HG03378 (cell line): ENCODE data around the gene ARHGAP42.

ENCODE experiments used
- ATAC-seq: cut with Tn5 transposase; IDR thresholded peaks from one replicate; pipeline ENCODE4 v1.9.1; 2021; ENCODE audit warnings: mild to moderate bottlenecking, moderate library complexity; ENCODE audit not compliant: unreplicated experiment

The ARHGAP42 gene

GRCh38 chr11:100757646-100758045 lies 70.6 kb downstream of the ARHGAP42 start:
- no peak for ATAC-seq

DNA sequence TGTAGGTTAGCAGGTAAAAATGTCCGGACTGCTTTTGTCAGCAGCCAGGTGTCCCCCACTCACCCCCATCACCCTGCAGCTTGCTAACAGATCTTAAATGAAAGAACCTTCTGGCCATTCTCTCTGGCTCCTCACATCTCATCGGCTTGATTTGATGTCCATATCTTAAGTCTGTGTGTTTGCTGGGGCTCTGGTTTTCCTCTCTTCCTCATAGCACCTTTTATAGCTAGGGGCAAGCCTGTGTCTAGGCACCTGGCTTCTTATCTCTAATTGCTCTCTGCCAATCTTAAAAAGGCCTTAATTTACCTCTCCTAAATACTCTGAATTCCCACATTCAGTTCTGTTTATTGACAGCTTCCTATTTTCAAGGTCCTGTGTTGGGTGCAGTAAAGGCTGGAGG lies 72.0 kb downstream of the ARHGAP42 start:
- ATAC-seq, result no peak

GRCh38 chr11:100759856-100760255 lies 72.8 kb downstream of the ARHGAP42 start:
- no peak for ATAC-seq

DNA sequence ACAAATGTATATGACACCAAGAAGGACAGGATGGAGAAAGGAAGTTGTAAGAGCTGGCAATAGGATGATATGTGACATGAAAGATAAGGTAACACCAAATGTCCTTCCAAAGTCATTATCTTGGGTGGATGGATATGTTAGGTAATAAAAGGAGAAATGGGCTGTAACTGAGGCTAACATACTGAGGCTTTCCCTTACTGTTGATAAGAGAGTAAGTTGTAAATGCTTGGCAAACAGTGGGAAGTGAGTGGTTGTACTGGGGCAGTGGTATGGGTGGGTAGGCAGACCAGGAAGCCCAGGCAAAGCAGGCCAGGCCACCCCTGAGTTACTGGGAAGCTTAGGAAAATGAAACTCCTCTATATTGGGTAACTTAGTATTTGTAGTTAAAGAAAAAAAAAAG lies 73.7 kb downstream of the ARHGAP42 start:
- no peak for ATAC-seq

GRCh38 chr11:100761841-100762240 lies 74.8 kb downstream of the ARHGAP42 start:
- no peak for ATAC-seq

GRCh38 chr11:100766764-100767163 lies 79.7 kb downstream of the ARHGAP42 start:
- no peak for ATAC-seq

- no peak for ATAC-seq
These were observed 82.1 kb downstream of the ARHGAP42 start for GRCh38 chr11:100769165-100769564.

GRCh38 chr11:100769617-100770016 lies 82.5 kb downstream of the ARHGAP42 start:
- no peak for ATAC-seq

- no peak for ATAC-seq
These were observed 87.0 kb downstream of the ARHGAP42 start for GRCh38 chr11:100774132-100774531.

DNA sequence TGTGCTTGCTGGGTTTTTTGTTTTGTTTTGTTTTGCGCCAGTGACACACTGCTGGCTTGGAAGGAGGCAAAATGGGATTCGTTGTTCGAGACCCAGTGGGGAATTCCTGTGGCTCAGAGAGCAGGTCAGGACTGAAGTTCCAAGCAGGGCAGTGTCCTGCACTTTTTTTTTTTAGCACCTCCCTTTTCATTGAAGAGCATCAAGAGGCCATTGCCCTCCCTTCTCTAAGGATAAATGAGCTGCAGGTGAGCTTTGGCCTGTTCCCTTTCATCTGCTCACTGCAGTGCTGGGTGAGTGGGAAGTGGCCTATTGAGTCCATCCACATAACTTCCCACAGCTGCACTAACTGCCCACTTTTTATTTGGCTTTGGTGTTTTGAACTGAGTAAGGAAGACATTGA lies 87.8 kb downstream of the ARHGAP42 start:
- no peak for ATAC-seq

DNA sequence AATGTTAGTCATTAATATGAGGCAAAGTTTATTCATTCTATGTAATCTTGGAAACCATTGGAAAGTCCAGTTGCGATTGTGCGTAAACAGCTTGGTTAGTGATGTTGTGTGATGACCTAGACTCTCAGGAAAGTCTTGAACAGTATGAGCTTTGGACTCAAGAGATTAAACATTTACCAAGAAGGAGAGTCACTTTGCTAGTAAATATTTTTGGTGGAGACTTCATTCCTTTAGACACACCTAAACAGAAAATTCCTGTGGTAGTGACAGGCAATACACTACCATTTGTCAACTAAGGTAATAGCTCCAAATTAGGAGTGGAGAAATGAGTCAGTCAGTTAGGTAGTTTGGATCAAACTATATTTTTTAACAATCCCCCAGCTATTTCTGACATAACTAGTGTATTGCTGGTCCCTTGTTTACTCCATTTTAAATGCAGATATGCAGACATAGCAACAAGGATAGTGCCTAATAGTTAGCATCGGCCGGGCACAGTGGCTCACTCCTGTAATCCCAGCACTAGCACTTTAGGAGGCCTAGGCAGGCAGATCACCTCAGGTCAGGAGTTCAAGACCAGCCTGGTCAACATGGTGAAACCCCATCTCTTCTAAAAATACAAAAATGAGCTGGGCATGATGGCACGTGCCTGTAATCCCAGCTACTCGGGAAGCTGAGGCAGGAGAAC lies 89.3 kb downstream of the ARHGAP42 start:
- no peak for ATAC-seq

GRCh38 chr11:100777103-100777502 lies 90.0 kb downstream of the ARHGAP42 start:
- ATAC-seq, result no peak

- ATAC-seq, result no peak
These were observed 90.6 kb downstream of the ARHGAP42 start for GRCh38 chr11:100777736-100778135.

DNA sequence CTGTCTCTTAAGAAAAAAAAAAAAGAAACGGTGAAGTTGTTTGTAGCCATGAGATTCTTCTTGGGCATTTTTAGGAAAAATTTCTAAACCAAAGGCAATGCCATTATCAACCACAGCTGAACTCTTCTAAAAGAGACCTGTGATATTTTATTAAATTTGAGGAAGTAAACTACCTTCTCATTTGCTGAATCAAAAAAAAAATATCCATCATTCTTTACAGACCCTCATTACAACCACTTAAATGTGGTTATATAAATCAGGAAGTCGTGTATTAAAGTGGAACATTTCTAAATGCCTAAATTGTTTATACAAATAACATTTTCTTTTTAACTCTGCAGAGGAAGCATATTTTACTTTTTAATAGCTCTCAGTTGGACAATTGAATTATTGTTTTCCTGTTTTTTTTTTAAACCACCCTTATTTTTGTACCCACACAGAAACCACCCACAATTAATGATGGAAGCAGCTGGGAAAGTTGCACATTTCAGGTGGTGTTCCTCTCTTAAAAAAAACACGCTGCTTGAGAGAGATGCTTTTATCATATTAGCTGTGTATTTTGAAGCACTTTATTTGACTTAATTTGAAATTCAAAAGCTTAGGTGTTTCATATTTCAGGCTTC lies 91.2 kb downstream of the ARHGAP42 start:
- no peak for ATAC-seq

GRCh38 chr11:100780470-100780869 lies 93.4 kb downstream of the ARHGAP42 start:
- no peak for ATAC-seq

DNA sequence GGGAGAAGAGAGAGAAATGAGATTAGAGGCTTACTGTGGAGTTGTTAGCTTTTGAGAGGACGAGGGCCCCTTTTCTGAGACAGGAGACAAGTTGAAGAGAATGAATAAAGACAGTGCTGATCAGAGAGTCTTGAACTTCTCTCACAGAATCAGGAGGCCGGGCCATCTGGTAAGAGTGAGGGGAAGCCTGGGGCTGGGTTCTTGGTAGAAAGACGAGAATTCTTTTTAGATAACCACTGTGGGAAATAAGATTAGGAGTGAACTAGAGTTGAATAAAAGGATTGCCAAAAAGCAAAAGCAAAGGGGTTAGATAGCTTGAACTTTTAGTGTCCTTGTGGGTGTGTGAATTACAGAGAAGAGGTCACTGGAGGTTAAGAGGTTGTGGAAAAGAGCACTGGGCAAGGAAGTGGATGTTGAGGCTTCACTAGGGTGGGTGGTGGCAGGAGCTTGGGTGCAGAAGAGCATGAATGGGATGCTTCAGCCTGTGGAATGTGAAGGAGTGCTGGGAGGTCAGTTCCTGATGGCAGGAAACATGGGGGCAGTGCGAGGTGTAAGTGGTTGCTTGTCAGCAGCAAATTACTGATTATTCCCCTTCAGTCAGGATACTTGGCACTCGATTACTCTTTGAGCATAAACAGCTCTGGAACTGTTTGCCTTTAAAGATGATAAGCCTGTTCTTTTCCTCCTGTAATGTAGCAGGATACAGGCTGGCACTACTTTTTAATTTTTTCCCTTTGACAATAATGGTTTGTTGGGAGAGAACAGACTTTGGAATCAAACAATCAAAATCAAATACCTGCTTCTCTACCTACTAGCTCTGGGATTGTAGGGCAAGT lies 98.3 kb downstream of the ARHGAP42 start:
- ATAC-seq, result no peak

- no peak for ATAC-seq
These were observed 101.6 kb downstream of the ARHGAP42 start for GRCh38 chr11:100788561-100789295.

DNA sequence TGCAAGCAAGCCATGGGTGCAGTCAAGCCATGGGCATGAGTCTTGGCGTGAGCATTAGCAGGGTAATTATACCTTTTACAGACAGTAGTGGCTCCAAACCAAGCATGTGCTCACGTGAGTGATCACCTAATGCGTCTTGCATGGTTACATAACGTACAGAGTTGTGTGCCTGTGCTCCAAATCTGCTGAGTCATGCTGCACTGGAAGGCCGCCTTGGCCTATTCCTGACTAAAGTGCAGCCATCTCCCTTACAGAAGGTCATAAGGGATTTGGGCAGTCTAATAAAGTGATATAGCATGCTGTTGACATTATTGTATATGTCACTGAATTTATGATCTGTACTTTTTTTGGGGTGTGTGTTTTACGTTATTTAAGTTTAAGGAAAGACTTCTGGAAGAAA lies 102.4 kb downstream of the ARHGAP42 start:
- ATAC-seq, result no peak

- ATAC-seq, result no peak
These were observed 103.0 kb downstream of the ARHGAP42 start for GRCh38 chr11:100790073-100790472.

DNA sequence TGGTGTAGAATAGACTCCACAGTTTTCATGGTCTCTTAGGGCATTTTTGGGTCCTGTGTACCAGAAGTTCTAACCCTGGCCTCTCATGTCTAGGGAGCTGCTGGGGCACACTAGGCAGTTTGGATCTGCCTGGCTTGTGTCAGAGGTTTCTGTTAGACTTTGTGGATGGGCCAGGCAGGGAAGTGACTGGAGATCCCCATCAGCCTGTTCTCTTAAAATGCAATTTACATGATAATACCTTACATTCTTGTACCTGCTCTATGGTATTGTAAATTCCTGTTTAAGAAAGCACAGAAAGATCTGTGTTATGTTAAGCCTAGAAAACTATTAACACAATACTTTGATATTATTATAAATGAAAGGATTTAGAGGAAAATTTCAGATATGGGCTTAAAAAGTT lies 104.0 kb downstream of the ARHGAP42 start:
- no peak for ATAC-seq

- ATAC-seq, result no peak
These were observed 104.8 kb downstream of the ARHGAP42 start for GRCh38 chr11:100791860-100792259.
